Neural progenitor cell (in vitro differentiated cells): ENCODE results near the gene LRRC38.

Source experiments
- EZH2 ChIP-seq: fragments of 200-600 bp; sonication (generic); IDR thresholded peaks from 2 replicates; pipeline ENCODE4 v1.6.1; 2017; ENCODE audit warnings: antibody characterized with exemption, mild to moderate bottlenecking, moderate library complexity
- EZH2phosphoT487 ChIP-seq: fragments of 200-600 bp; sonication (generic); IDR thresholded peaks from 2 replicates; pipeline ENCODE4 v1.6.1; 2017; ENCODE audit warnings: antibody characterized with exemption
- TF ChIP-seq, protein P1 (sequence below): fragments of 200-600 bp; sonication (generic); IDR thresholded peaks from 2 replicates; pipeline ENCODE4 v1.5.1; 2017; ENCODE audit warnings: antibody characterized with exemption, mild to moderate bottlenecking

DNA sequence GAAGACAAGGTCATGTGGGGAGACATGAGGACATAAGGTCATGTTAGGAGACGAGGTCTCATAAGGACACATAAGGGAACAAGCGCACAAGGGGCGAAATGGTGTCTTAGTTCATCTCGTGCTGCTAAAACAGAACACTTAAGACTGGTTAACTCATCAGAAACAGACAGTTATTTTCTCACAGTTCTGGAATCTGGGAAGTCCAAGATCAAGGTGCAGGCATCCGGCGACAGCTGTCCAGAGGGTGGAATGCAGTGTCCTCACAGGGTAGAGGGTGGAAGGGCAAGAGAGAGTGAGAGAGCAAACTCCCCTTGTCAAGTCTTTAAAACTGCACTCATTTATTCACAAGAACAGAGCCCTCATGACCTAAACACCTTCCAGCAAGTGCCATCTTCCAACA lies 35.2 kb upstream of the LRRC38 start:
- TF ChIP-seq, protein P1, sequence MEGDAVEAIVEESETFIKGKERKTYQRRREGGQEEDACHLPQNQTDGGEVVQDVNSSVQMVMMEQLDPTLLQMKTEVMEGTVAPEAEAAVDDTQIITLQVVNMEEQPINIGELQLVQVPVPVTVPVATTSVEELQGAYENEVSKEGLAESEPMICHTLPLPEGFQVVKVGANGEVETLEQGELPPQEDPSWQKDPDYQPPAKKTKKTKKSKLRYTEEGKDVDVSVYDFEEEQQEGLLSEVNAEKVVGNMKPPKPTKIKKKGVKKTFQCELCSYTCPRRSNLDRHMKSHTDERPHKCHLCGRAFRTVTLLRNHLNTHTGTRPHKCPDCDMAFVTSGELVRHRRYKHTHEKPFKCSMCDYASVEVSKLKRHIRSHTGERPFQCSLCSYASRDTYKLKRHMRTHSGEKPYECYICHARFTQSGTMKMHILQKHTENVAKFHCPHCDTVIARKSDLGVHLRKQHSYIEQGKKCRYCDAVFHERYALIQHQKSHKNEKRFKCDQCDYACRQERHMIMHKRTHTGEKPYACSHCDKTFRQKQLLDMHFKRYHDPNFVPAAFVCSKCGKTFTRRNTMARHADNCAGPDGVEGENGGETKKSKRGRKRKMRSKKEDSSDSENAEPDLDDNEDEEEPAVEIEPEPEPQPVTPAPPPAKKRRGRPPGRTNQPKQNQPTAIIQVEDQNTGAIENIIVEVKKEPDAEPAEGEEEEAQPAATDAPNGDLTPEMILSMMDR: no peak
- TF ChIP-seq EZH2: no peak
- no peak for TF ChIP-seq EZH2phosphoT487
